Pulmonary artery endothelial cell (primary cell): Measurements from ENCODE around the gene PRIM2. TPM values are rescaled to one million over a fixed set of nuclear protein-coding genes. Genes with fewer than 3 reads are reported as not detected.
"Not testable (repeated sequence)": the region's sequence is repeated elsewhere in the genome, so short reads cannot be mapped to it uniquely, and the experiment has no call there.

Experiments
- DNase-seq: peaks from one replicate; pipeline ENCODE4 v3.0.0-alpha.2; 2011; ENCODE audit warnings: low read depth, low spot score
- total RNA-seq: library from RNA; depleted of rRNA; stranded (reverse); fragments of >200 nt; gene quantifications from 2 replicates; pipeline ENCODE4 v1.2.3, GENCODE V29; 2014

The PRIM2 gene
- total RNA-seq: 22.0 and 37.0 TPM in 2 replicates

GRCh38 chr6:57317060-57317943, at the start of gene PRIM2:
TSS of gene PRIM2 (plus strand) at chr6:57317630. CDS start at chr6:57318446, 816 bp downstream.
- peak; percentile 47 for DNase-seq

- no peak for DNase-seq
Measured at GRCh38 chr6:57268294-57268640, 49.2 kb upstream of the PRIM2 start.

GRCh38 chr6:57274113-57274824, 43.2 kb upstream of the PRIM2 start:
- not testable (repeated sequence) for DNase-seq

GRCh38 chr6:57275384-57275783, 42.0 kb upstream of the PRIM2 start:
- no peak for DNase-seq

GRCh38 chr6:57276946-57277345, 40.5 kb upstream of the PRIM2 start:
- no peak for DNase-seq

- no peak for DNase-seq
Measured at GRCh38 chr6:57278570-57278969, 38.9 kb upstream of the PRIM2 start.

GRCh38 chr6:57279013-57279412, 38.4 kb upstream of the PRIM2 start:
- DNase-seq: no peak

GRCh38 chr6:57283106-57283505, 34.3 kb upstream of the PRIM2 start:
- no peak for DNase-seq

- DNase-seq: no peak
Measured at GRCh38 chr6:57283911-57284455, 33.4 kb upstream of the PRIM2 start.

GRCh38 chr6:57288136-57288535, 29.3 kb upstream of the PRIM2 start:
- DNase-seq: not testable (repeated sequence)

- DNase-seq: not testable (repeated sequence)
Measured at GRCh38 chr6:57293472-57293871, 24.0 kb upstream of the PRIM2 start.

- DNase-seq: no peak
Measured at GRCh38 chr6:57294862-57295445, 22.5 kb upstream of the PRIM2 start.

GRCh38 chr6:57297505-57297904, 19.9 kb upstream of the PRIM2 start:
- no peak for DNase-seq

- DNase-seq: no peak
Measured at GRCh38 chr6:57298741-57299140, 18.7 kb upstream of the PRIM2 start.

- DNase-seq: no peak
Measured at GRCh38 chr6:57301757-57302156, 15.7 kb upstream of the PRIM2 start.

- no peak for DNase-seq
Measured at GRCh38 chr6:57302477-57302876, 15.0 kb upstream of the PRIM2 start.

GRCh38 chr6:57303931-57304681, 13.3 kb upstream of the PRIM2 start:
- no peak for DNase-seq

- DNase-seq: no peak
Measured at GRCh38 chr6:57305107-57305506, 12.3 kb upstream of the PRIM2 start.

GRCh38 chr6:57305761-57306160, 11.7 kb upstream of the PRIM2 start:
- no peak for DNase-seq

GRCh38 chr6:57306273-57306672, 11.2 kb upstream of the PRIM2 start:
- DNase-seq: no peak

- no peak for DNase-seq
Measured at GRCh38 chr6:57307850-57308249, 9.6 kb upstream of the PRIM2 start.
